ENCODE measurements around the gene PGBD2. TPM values are rescaled to one million over a fixed set of nuclear protein-coding genes. Genes with fewer than 3 reads are reported as not detected.

The PGBD2 gene
- total and polyA plus RNA-seq, 9 of the 15 experiments (the other 6 are each of a cell fraction or from before 2014, with no cell fraction given) = 11.9 to 21.8 (median 14.7) TPM

- peak; percentile 54 for ATAC-seq
- H2AFZ ChIP-seq (ENCODE audit: low read depth, low read length) = peak overlapping the region; percentile 81
- intact Hi-C loops (cut with micrococcal nuclease) = loop anchor here (1.0 kb wide), 1 partner anchor 11 kb away; no protein-coding TSS in a partner anchor
- H4K20me1 ChIP-seq (replicated peaks; ENCODE audit: control insufficient read depth, insufficient read depth, low read length) = no peaks in the 10 kb centered on the region
- no peaks in the 10 kb centered on the region for H3K79me2 ChIP-seq (ENCODE audit: control insufficient read depth, insufficient read depth, low read length)
- no peaks in the 10 kb centered on the region for H3K9me3 ChIP-seq (replicated peaks; ENCODE audit: control insufficient read depth, insufficient read depth, low read depth, low read length)
- no peak overlapping the region for H3K4me2 ChIP-seq (ENCODE audit: insufficient read depth, low read length)
- no peaks in the 10 kb centered on the region for H3K9me1 ChIP-seq (ENCODE audit: control insufficient read depth, insufficient read depth, low read length)
- H3K36me3 ChIP-seq (ENCODE audit: control insufficient read depth, insufficient read depth, low read length) = no peaks in the 10 kb centered on the region
- H3K27ac ChIP-seq (ENCODE audit: extremely low read depth, low read depth, low read length) = peak overlapping the region; percentile 51; the same call in 2 of the 3 replicates
- peaks cover 8 to 42% of the 10 kb centered on the region in 2 experiments for H3K4me1 ChIP-seq (replicated peaks in 1 of 2; ENCODE audit: control insufficient read depth in 2 of 2, insufficient read depth in 2 of 2, low read length in 2 of 2)
- in situ Hi-C loops (cut with MboI) = no loop called here
- 25% methylated on average over 1 of the region's 1 CpG for WGBS (ENCODE audit: insufficient coverage, low coverage, missing lambda C conversion rate)
- H3K27me3 ChIP-seq (ENCODE audit: control insufficient read depth in 2 of 2, insufficient read depth in 2 of 2, low read length in 2 of 2) = no peaks in the 10 kb centered on the region
- H3K4me3 ChIP-seq = no peak overlapping the region
- no TSS peak for BruUV-seq (replicated peaks)
- DNase-seq (ENCODE audit: extremely low read depth in 1 of 4, low spot score in 3 of 4) = peak; percentile 48 to 72 (median 55)
- FAIRE-seq = no peak
- CTCF ChIA-PET (ENCODE audit: low intra/inter-chr PET ratio) = no interaction called here
- peak overlapping the region in 1 of 2 experiments; percentile 11; a peak in 1 of 4 replicates for H3K9ac ChIP-seq (ENCODE audit: insufficient read depth in 1 of 2, low read depth in 2 of 2, low read length in 2 of 2)
- POLR2A ChIA-PET = interaction anchor here (0.6 to 3.3 kb wide), 5 partner anchors 11 to 1027 kb away, joined by 3 to 19 read pairs (median 4); partner anchors contain the start of gene PGBD2
- TF ChIP-seq ZNF121 (CRISPR knock-in tag; conservative IDR thresholded peaks at IDR 0.05) = no peak
- peak; percentile 67 for TF ChIP-seq ZNF592 (IDR thresholded peaks at IDR 0.05)
- TF ChIP-seq PHF8 (IDR thresholded peaks at IDR 0.05; ENCODE audit: borderline replicate concordance, low read length) = no peak
- TF ChIP-seq MEIS2 (IDR thresholded peaks at IDR 0.05; ENCODE audit: partially characterized antibody) = peak; percentile 17
- TF ChIP-seq KLF13 (tag; IDR thresholded peaks at IDR 0.05; ENCODE audit: borderline replicate concordance, low read depth) = no peak
- 0 out of 2 replicates have a peak, but pooled peaks have one; percentile 30 for TF ChIP-seq NBN (IDR thresholded peaks at IDR 0.05; ENCODE audit: low read depth)
- TF ChIP-seq ZNF316 (IDR thresholded peaks at IDR 0.05) = peak; percentile 65
- no peak for TF ChIP-seq ZNF583 (CRISPR knock-in tag; IDR thresholded peaks at IDR 0.05)
- TF ChIP-seq RAD21 (CRISPR knock-in tag; conservative IDR thresholded peaks at IDR 0.05 in 1 of 2, IDR thresholded peaks at IDR 0.05 in 1 of 2) = peak; percentile 30 to 58
- no peak for TF ChIP-seq RB1 (IDR thresholded peaks at IDR 0.05; ENCODE audit: low read depth)
- no peak for TF ChIP-seq THRB (CRISPR knock-in tag; conservative IDR thresholded peaks at IDR 0.05)
- no peak for TF ChIP-seq CBFB (CRISPR knock-in tag; IDR thresholded peaks at IDR 0.05)
- TF ChIP-seq ESRRB (CRISPR knock-in tag; IDR thresholded peaks at IDR 0.05; ENCODE audit: borderline replicate concordance) = 0 out of 2 replicates have a peak, but pooled peaks have one; percentile 44
- TF ChIP-seq SIX5 (IDR thresholded peaks at IDR 0.05; ENCODE audit: borderline replicate concordance in 1 of 2, insufficient read depth in 1 of 2, low read depth in 1 of 2, low read length in 2 of 2) = no peak
- TF ChIP-seq PRMT5 (CRISPR knock-in tag; IDR thresholded peaks at IDR 0.05) = no peak
Measured at GRCh38 chr1:248884632-248885295, 21.3 kb upstream of the PGBD2 start.
